Left ventricle myocardium inferior (tissue), 1 donor: Measurements from ENCODE around the gene NBAS. TPM values are rescaled to one million over a fixed set of nuclear protein-coding genes. Genes with fewer than 3 reads are reported as not detected.

Experiments
- DNase-seq: peaks from one replicate; pipeline ENCODE4 v3.0.0-alpha.2; 2020
- H3K27ac ChIP-seq: fragments of 200-600 bp; replicated peaks from 2 replicates; pipeline ENCODE4 v1.8.0; 2021
- H3K27me3 ChIP-seq: fragments of 200-600 bp; 2 replicates; pipeline ENCODE4 v1.8.0; 2021; ENCODE audit warnings: low read depth
- H3K36me3 ChIP-seq: fragments of 200-600 bp; 2 replicates; pipeline ENCODE4 v1.8.0; 2021
- H3K4me1 ChIP-seq: fragments of 200-600 bp; 2 replicates; pipeline ENCODE4 v1.8.0; 2021
- H3K4me3 ChIP-seq: fragments of 200-600 bp; 2 replicates; pipeline ENCODE4 v1.8.0; 2021; ENCODE audit warnings: mild to moderate bottlenecking, moderate library complexity
- H3K9me3 ChIP-seq: fragments of 200-600 bp; replicated peaks from 2 replicates; pipeline ENCODE4 v1.8.0; 2021
- CTCF ChIP-seq: fragments of 200-600 bp; IDR thresholded peaks from 2 replicates; pipeline ENCODE4 v1.8.0; 2021; ENCODE audit warnings: antibody characterized with exemption, mild to moderate bottlenecking, borderline replicate concordance
- intact Hi-C: fragments of 100-400 bp; cut with micrococcal nuclease; formaldehyde crosslinking; loops from one replicate; pipeline ENCODE4 v1.11.0; 2022
- total RNA-seq: library from RNA; stranded (reverse); fragmentation: NEBNext Ultra II Directional; extraction: Animal tissue kit (Norgen Biotek cat#: 25700); gene quantifications from one replicate; pipeline ENCODE4 v1.2.1, GENCODE V29; 2021
- donor health status: DM: no; HTN: yes; CAD: no; lungs with severe emphysema.

NBAS gene
- total RNA-seq, 1 donor from 2014 or later = 50.6 TPM

- intact Hi-C loops = no loop called here
- Histone ChIP-seq H3K9me3 (no peaks in the 10 kb centered on the region), H3K27ac (no peak overlapping the region), H3K4me3 (no peak overlapping the region), H3K4me1 (no peaks in the 10 kb centered on the region), H3K27me3 (no peaks in the 10 kb centered on the region), H3K36me3 (no peaks in the 10 kb centered on the region)
- no peak for DNase-seq
- TF ChIP-seq CTCF = no peak
Measured at GRCh38 chr2:15128846-15129245, 432.3 kb downstream of the NBAS start.

- Histone ChIP-seq H3K4me3 (no peak overlapping the region), H3K27me3 (no peaks in the 10 kb centered on the region), H3K4me1 (no peaks in the 10 kb centered on the region), H3K9me3 (no peaks in the 10 kb centered on the region), H3K36me3 (no peaks in the 10 kb centered on the region), H3K27ac (no peak overlapping the region)
- intact Hi-C loops = no loop called here
- no peak for TF ChIP-seq CTCF
- DNase-seq = no peak
Measured at GRCh38 chr2:15127876-15128275, 433.3 kb downstream of the NBAS start.

- H3K4me1 ChIP-seq = no peaks in the 10 kb centered on the region
- TF ChIP-seq CTCF = no peak
- intact Hi-C loops = no loop called here
Measured at GRCh38 chr2:15127301-15127700, 433.8 kb downstream of the NBAS start.

GRCh38 chr2:15126373-15126772 lies 434.8 kb downstream of the NBAS start:
- Histone ChIP-seq H3K9me3 (no peaks in the 10 kb centered on the region), H3K27me3 (no peaks in the 10 kb centered on the region), H3K4me1 (no peaks in the 10 kb centered on the region), H3K36me3 (no peaks in the 10 kb centered on the region), H3K27ac (no peak overlapping the region), H3K4me3 (no peak overlapping the region)
- no peak for TF ChIP-seq CTCF
- no peak for DNase-seq
- intact Hi-C loops = no loop called here

More at GRCh38 chr2:15127301-15127700, 433.8 kb downstream of the NBAS start:
- Histone ChIP-seq H3K27ac (no peak overlapping the region), H3K4me3 (no peak overlapping the region), H3K9me3 (no peaks in the 10 kb centered on the region), H3K27me3 (no peaks in the 10 kb centered on the region), H3K36me3 (no peaks in the 10 kb centered on the region)
- DNase-seq = no peak

GRCh38 chr2:15122915-15123314 lies 438.2 kb downstream of the NBAS start:
- Histone ChIP-seq H3K4me3 (no peak overlapping the region), H3K27me3 (no peaks in the 10 kb centered on the region), H3K4me1 (no peaks in the 10 kb centered on the region), H3K27ac (no peak overlapping the region), H3K9me3 (no peaks in the 10 kb centered on the region), H3K36me3 (no peaks in the 10 kb centered on the region)
- intact Hi-C loops = no loop called here
- no peak for DNase-seq
- no peak for TF ChIP-seq CTCF

GRCh38 chr2:15120631-15121030 lies 440.5 kb downstream of the NBAS start:
- H3K9me3 ChIP-seq = no peaks in the 10 kb centered on the region
- H3K36me3 ChIP-seq = no peaks in the 10 kb centered on the region
- intact Hi-C loops = no loop called here

More at GRCh38 chr2:15120631-15121030, 440.5 kb downstream of the NBAS start:
- DNase-seq = no peak
- Histone ChIP-seq H3K27me3 (no peaks in the 10 kb centered on the region), H3K4me1 (no peaks in the 10 kb centered on the region), H3K27ac (no peak overlapping the region), H3K4me3 (no peak overlapping the region)
- TF ChIP-seq CTCF = no peak
